ENCODE results near the gene HAX1. TPM values are rescaled to one million over a fixed set of nuclear protein-coding genes. Genes with fewer than 3 reads are reported as not detected.

Gene HAX1
- total and polyA plus RNA-seq, 10 of the 15 experiments (the other 5 are each of a cell fraction or from before 2014, with no cell fraction given): 95.3 to 288 (median 147) TPM

- ChIA-PET POLR2A (no interaction called here), SMC1A (ENCODE audit: uncharacterized antibody, unreplicated experiment) (interaction anchor here (0.7 to 1.2 kb wide), 2 partner anchors 10 to 160 kb away, joined by 3 to 4 read pairs; no protein-coding TSS in a partner anchor), RAD21 (ENCODE audit: unreplicated experiment) (no interaction called here), CTCF (interaction anchor here (1.0 to 5.4 kb wide), 3 partner anchors 13 to 24 kb away, joined by 3 to 24 read pairs (median 5); no protein-coding TSS in a partner anchor)
- intact Hi-C loops (cut with micrococcal nuclease; ENCODE audit: unreplicated experiment) (no loop called here), in situ Hi-C loops (cut with MboI) (no loop called here)
- TF ChIP-seq CTCF (IDR thresholded peaks at IDR 0.05 in 2 of 3, conservative IDR thresholded peaks at IDR 0.05 in 1 of 3; ENCODE audit: control insufficient read depth in 2 of 3, extremely low read depth in 1 of 3, insufficient read depth in 1 of 3, low read depth in 3 of 3, low read length in 3 of 3) (no peak), ZNF217 (IDR thresholded peaks at IDR 0.05) (no peak), SP1 (IDR thresholded peaks at IDR 0.05; ENCODE audit: low read depth, low read length) (no peak), KLF5 (IDR thresholded peaks at IDR 0.05; ENCODE audit: partially characterized antibody) (no peak), POLR2AphosphoS5 (IDR thresholded peaks at IDR 0.05; ENCODE audit: low read length) (no peak)
- no peak overlapping the region for H3K4me3 ChIP-seq
- no peak overlapping the region for H2AFZ ChIP-seq (ENCODE audit: control insufficient read depth, low read depth, low read length)
- peaks cover 0 to 3% of the 10 kb centered on the region in 2 experiments; a peak in 1 of 4 replicates for H3K27me3 ChIP-seq (replicated peaks in 1 of 2; ENCODE audit: control insufficient read depth in 2 of 2, insufficient read depth in 2 of 2, low read length in 1 of 2)
- no peak overlapping the region for H3K4me2 ChIP-seq (ENCODE audit: control insufficient read depth, insufficient read depth)
- ATAC-seq: no peak
- no peaks in the 10 kb centered on the region for H3K4me1 ChIP-seq (ENCODE audit: control insufficient read depth, insufficient read depth, low read length)
- H3K36me3 ChIP-seq (ENCODE audit: control insufficient read depth in 2 of 2, insufficient read depth in 2 of 2, low read length in 1 of 2): no peaks in the 10 kb centered on the region
- no peak overlapping the region for H3K27ac ChIP-seq (ENCODE audit: control insufficient read depth, insufficient read depth)
- no peaks in the 10 kb centered on the region for H4K20me1 ChIP-seq (ENCODE audit: control insufficient read depth, insufficient read depth)
- no peak overlapping the region for H3K9ac ChIP-seq (ENCODE audit: control insufficient read depth, insufficient read depth, low read length)
- H3K79me2 ChIP-seq (ENCODE audit: control insufficient read depth, insufficient read depth, low read length): no peaks in the 10 kb centered on the region
- no TSS peak for BruUV-seq (replicated peaks)
- no peak for FAIRE-seq
- WGBS (ENCODE audit: insufficient coverage, insufficient replicate concordance, low lambda C conversion rate, missing lambda C conversion rate): 36% methylated on average over 4 of the region's 4 CpGs
- H3K9me3 ChIP-seq (replicated peaks; ENCODE audit: control insufficient read depth, insufficient read depth, low read length): no peaks in the 10 kb centered on the region
- DNase-seq (ENCODE audit: low read depth, low spot score): no peak
Observed at GRCh38 chr1:154318386-154318785, 46.0 kb downstream of the HAX1 start.
